Measurements from ENCODE around the gene HERC2.
"Not testable (repeated sequence)": the region's sequence is repeated elsewhere in the genome, so short reads cannot be mapped to it uniquely, and the experiment has no call there.

Gene HERC2
- 140 to 168 reads per million in 2 donors for total RNA-seq

GRCh38 chr15:28322129-28322588 lies at the start of gene HERC2:
TSS of gene HERC2 (minus strand) at chr15:28322179. CDS start at chr15:28321433, 746 bp downstream.
- DNase-seq = not testable (repeated sequence)

- not testable (repeated sequence) for DNase-seq
These were observed 43.5 kb upstream of the HERC2 start for GRCh38 chr15:28365502-28365901.

DNA sequence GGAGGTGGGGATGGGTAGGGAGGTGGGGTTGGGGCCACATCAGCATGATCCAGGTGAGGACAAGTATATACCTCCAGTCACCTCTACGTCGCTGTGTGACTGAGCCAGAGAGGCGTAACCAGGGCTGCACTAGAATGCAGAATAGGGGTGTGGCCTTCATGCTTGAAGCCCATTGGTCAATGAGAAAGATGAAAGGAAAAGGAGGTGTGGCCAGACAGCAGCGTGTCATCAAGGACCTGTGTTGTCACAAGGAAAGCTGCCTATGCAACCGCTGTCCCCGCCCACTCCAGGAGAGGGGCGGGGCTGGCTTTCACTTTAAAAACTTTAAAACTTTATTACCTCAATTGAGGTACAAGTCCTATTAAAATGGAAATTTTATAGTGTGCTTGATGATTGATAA lies 36.0 kb upstream of the HERC2 start, which contains the start of gene GOLGA6L24:
TSS of gene GOLGA6L24 (minus strand) at position 101 of the 400 bp plus-strand sequence. CDS start at position 40, 61 bp downstream.
- DNase-seq = not testable (repeated sequence)

DNA sequence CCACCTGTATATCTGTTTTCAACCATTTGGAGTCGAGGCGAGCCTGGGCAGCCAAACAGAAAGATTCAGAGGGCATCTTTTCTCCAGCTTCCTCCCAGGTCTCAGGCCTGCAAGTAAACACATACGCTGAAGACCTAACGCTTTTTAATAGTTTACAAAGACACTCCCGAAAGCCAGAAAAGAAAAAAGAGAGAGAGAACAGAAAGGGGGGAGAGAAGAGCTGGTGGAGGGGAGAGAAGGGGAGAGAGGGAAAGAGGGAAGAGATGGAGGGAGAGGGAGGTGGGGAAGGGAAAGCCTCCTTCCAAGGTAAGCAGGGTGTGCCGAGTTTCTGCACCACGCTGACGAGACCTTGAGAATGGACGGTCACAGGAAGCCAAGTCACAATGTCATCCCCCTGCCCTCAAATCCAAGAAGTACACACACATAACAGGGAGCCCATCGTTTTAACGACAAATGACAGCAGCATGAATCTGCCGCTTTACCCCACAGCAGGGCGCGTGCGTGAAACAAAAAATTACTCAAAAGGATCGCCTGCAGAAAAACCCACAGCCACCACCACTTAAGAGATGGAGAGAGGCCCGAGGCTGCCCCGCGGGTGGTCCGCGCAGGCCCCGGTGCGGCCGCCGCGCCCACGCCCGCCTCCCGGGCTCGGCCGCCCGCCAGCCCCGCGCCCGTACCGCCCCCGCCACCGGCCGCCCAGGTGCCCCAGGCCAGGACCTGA lies 461 bp downstream of the HERC2 start:
- DNase-seq = not testable (repeated sequence)

- DNase-seq = not testable (repeated sequence)
These were observed 2.3 kb downstream of the HERC2 start for GRCh38 chr15:28319725-28320124.

GRCh38 chr15:28318828-28319227 lies 3.2 kb downstream of the HERC2 start:
- DNase-seq = not testable (repeated sequence)

- not testable (repeated sequence) for DNase-seq
These were observed 3.9 kb downstream of the HERC2 start for GRCh38 chr15:28318122-28318521.

- not testable (repeated sequence) for DNase-seq
These were observed 5.0 kb downstream of the HERC2 start for GRCh38 chr15:28316958-28317357.

GRCh38 chr15:28310454-28310853 lies 11.5 kb downstream of the HERC2 start:
- not testable (repeated sequence) for DNase-seq

DNA sequence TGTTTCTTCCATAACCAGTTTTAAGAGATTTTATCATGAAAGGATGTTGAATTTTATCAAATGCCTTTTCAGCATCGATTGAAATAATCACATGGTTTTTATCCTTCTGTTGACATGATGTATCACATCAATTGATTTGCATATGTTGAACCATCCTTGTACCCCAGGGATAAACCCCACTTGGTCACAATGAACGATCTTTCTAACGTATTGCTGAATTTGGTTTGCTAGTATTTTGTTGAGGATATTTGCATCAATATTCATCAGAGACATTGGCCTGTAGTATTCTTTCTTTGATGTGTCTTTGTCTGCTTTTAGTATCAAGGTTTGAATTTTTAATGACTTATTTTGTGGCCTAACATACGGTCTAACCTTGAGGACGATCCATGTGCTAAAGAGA lies 13.3 kb downstream of the HERC2 start:
- DNase-seq = not testable (repeated sequence)

DNA sequence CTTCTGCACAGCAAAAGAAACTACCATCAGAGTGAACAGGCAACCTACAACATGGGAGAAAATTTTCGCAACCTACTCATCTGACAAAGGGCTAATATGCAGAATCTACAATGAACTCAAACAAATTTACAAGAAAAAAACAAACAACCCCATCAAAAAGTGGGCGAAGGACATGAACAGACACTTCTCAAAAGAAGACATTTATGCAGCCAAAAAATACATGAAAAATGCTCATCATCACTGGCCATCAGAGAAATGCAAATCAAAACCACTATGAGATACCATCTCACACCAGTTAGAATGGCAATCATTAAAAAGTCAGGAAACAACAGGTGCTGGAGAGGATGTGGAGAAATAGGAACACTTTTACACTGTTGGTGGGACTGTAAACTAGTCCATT lies 16.3 kb downstream of the HERC2 start:
- DNase-seq = not testable (repeated sequence)

DNA sequence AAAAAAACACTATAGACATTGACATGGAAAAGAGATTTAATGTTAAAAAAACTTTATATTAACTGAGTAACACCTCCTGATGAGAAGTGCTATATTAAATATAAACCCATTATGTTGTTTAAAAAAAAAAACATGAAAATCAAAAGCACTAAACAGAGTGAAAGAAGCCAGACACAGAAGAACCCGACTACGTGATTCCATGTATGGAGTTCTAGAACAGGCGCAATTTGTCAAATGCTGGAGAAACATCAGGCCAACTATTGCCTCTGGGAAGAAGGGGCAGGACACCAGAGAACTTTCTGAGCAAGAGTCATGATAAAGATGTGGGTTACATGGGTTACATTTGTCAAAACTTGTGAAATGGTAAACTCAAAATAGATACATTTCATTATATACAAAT lies 24.5 kb downstream of the HERC2 start:
- DNase-seq = not testable (repeated sequence)

- DNase-seq = not testable (repeated sequence)
These were observed 25.2 kb downstream of the HERC2 start for GRCh38 chr15:28296814-28297213.

DNA sequence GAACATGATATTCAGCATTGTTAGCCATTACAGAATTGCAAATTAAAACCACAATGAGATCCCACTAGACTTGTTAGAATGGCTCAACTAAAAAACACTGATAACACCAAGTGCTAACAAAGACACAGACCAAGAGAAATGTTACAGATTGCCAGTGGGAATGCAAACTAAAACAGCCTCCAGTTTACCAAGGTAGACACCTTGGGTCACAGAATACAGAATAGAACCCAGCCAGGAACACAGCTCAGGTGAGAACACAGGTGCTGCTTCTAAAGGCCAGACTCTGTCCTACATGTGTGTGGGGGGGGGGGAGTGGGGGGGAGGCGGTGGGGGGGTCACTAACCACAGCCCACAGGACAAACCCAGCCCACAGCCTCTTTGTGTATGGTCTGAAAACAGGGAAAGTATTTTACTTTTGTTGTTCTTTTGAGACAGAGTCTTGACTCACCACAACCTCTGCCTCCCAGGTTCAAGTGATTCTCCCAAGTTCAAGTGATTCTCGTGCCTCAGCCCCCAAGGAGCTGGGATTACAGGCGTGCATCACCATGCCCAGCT lies 26.9 kb downstream of the HERC2 start:
- DNase-seq = not testable (repeated sequence)

DNA sequence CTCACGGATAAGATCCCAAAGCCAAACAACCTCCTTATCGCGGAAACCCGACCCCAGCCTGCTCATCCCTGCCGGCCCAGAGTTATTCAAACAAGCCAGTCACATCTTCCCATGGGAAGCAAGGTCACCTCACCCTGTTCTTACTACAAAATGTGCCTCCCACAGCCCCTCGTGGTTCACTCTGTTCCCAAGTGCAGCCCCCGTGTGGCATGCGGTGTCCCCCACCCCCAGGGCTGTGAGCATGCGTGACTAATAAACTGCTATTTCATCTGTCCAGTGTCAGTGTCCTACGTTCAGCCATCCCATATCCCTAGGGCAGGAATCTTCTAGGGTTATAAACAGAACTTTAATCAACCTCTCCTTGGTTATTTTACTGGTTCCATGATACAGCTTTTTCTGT lies 27.4 kb downstream of the HERC2 start:
- DNase-seq = not testable (repeated sequence)

GRCh38 chr15:28289694-28290463 lies 32.1 kb downstream of the HERC2 start:
- no peak for DNase-seq

- not testable (repeated sequence) for DNase-seq
These were observed 32.9 kb downstream of the HERC2 start for GRCh38 chr15:28288830-28289693.

DNA sequence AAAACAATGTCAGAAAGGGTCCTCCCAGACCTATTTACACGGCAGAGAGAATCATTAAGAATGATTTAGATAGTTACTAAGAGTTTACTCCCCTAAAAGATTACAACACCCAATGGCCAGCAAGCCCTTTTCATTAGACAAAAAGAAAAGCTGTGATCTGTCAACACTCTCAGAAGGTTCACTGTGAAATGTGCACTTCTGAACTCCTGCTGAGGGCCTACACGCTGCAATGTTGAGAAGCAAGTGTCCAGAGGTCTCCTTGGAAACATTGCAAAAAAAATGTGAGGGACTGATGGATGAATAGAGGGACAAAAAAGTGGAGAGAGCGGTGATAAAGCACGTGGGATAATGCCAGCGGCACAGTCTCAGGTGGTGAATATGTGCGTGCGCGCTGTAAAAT lies 35.3 kb downstream of the HERC2 start:
- DNase-seq = not testable (repeated sequence)

DNA sequence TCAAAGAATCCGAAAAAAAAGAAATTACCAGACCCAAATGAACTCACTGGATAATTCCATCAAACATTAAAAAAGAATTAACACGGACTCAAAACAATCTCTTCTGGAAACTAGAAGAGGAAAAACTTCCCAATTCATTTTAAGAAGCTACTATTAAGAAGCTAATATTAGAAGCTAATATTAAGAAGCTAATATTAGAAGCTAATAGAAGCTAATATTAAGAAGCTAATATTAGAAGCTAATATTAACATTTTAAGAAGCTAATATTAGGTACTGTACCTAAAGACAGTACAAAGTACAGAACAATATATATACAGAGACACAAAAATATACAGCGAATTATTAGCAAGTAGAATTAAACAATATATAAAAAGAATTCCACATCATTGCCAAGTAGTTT lies 35.9 kb downstream of the HERC2 start:
- no peak for DNase-seq

DNA sequence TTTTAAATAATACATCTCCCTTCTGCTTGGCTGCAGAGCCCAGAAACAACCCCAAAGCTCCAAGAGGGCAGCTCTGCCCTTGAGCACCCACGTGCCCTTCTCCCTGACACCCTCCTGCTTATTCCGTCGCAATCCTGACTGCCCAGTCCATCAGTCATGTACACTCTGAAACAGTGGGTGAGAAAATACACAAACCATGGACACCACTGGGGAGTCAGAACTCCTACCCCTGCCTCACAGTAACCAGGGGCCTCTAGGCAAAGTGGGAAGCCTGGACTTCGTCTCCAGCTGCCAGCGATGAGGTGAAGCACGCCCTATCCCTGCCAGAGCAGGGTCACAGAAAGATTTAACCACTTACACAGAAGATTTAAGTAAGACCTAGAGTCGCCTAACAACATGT lies 40.1 kb downstream of the HERC2 start:
- no peak for DNase-seq

DNA sequence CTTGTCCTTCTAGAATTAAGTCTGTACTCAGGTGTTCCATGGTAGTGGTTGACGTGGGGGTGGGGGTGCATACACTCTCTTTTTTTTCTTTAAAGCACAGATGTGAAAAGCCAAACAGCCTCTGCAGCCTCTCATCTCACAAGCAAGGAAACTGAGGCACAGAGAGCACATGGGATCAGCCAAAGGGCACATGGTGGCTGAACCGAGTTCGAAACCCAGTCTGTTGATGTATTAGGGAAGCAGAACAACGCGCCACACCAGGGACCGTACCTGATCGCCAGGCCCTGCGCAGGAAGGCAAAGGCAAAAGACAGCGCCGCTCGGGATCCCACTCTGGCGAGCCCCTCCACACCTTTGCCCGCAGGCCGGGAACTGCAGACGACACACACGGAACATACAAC lies 47.3 kb downstream of the HERC2 start:
- DNase-seq = no peak

DNA sequence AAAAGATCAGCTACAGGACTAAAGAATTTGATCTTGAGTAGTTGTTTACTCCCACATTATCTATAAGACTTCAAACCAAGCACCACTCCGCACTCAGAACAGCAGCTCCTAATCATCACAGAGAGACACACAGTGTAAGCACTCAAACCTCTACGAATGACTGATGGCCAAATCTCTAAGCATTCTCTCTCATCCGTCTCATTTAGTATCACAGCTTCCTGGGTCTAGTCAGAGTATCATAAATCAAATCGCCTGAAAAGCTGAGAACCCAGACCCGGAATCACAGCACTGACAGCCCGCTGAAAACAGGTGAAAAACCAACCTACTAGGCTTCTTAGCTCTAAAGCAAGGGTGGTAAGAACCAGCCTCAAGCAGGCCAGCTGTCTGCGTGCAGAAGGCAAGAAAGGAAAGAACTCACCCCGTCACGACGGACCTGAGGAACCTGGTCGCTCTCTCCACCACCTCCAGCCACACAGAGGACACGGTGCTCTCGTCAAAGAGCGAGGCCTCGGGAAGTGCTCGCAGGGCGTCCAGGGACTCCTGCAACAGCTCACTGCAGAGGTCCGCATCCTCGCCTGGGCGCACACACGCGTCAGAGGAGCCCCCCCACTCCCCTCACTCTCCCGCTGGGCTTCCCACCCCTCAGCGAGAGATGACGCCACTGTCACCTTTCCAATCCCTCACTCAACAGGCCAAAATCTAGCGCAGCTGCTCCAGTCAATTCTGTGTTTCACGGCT lies 47.9 kb downstream of the HERC2 start:
- no peak for DNase-seq

All from activated gamma-delta T cell (primary cell).